PC-9 (cell line): ENCODE results near the gene CAGE1.

ENCODE experiments used
- CTCF ChIP-seq: fragments of 200-600 bp; sonication (generic); conservative IDR thresholded peaks from 2 replicates; pipeline ENCODE4 v1.6.1; 2017; ENCODE audit warnings: mixed run types, antibody characterized with exemption, mild to moderate bottlenecking, moderate library complexity
- EZH2 ChIP-seq: fragments of 200-600 bp; sonication (generic); IDR thresholded peaks from 2 replicates; pipeline ENCODE4 v1.8.0; 2017; ENCODE audit warnings: antibody characterized with exemption, low read depth

DNA sequence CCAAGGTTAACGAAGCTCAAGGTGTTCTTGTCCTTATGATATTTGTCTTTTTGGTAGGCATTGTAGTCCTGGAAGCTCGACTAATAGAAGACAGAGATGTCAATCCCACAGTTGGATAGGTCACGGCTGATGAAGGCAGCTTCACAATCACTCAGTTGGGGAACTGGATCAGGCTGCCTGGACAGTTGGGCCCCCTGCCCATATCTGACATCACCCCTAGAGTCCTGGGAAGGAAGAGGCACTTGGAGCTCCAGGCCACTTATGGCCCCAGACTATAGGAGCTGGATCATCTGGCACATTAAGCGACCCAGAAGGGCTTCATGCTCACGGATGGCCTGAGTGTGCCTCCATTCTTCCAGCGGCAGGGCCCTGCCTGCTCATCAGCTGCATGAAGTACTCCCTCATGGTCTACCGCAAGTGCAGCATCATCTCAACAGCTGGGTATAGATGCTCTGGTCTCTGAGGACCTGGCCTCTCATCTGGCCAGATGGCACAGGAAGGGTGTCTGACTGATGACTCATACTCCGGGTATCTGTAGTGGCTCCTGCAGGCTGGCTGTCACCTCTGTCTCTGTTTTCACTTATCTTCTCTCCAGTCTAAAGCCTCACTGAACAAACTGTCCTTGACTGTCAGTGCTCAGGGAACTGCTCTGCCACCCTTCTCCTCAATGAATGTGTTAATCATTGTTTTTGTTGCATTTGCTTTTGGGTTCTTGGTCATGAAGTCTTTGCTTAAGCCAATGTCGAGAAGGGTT lies 47.4 kb downstream of the CAGE1 start:
- TF ChIP-seq CTCF = no peak
- TF ChIP-seq EZH2 = no peak
